T-cell (primary cell): ENCODE measurements around the gene PRSS2. TPM values are rescaled to one million over a fixed set of nuclear protein-coding genes. Genes with fewer than 3 reads are reported as not detected.

Experiments used
- ATAC-seq, 4 experiments: fragments of 200-7000 bp in 3 of 4; fragments of 150-1000 bp in 1 of 4; cut with Tn5 transposase; replicated peaks in 1 of 4; 1 replicate in 3 of 4; 2 replicates in 1 of 4; pipeline ENCODE4 v1.10.0; 2021; ENCODE audit warnings: moderate library complexity in 3 of 4, mild to moderate bottlenecking in 2 of 4, moderate number of reproducible peaks in 1 of 4
- CTCF ChIA-PET, 2 donors: fragments of 300-600 bp; sonication (Branson Sonifier 250); formaldehyde crosslinking; loops; one replicate each; lab custom pipeline; 2022; ENCODE audit warnings: antibody characterized with exemption in 2 of 2; lab: Charles Lee
- POLR2A ChIA-PET, 2 donors: fragments of 300-600 bp; sonication (Branson Sonifier 250); formaldehyde crosslinking; loops; one replicate each; lab custom pipeline; 2022; ENCODE audit warnings: antibody characterized with exemption in 2 of 2; lab: Charles Lee
- DNase-seq, 35 experiments: peaks; one replicate each; pipeline versions ENCODE4 v3.0.0 to v3.0.0-alpha.2; 2013 to 2023
- H3K27ac ChIP-seq: one replicate; pipeline ENCODE4 v1.5.1; 2013; ENCODE audit warnings: low read length
- H3K27me3 ChIP-seq, 2 experiments: replicated peaks in 1 of 2; 1 replicate in 1 of 2; 2 replicates in 1 of 2; pipeline versions ENCODE4 v1.6.1 to v1.7.0; 2013; ENCODE audit warnings: low read length in 1 of 2, mixed read lengths in 1 of 2; ENCODE audit not compliant: control insufficient read depth in 2 of 2, insufficient read depth in 2 of 2; ENCODE audit errors: extremely low read depth in 1 of 2
- H3K36me3 ChIP-seq, 2 donors: 1 replicate in 1 of 2; 2 replicates in 1 of 2; pipeline versions ENCODE4 v1.6.1 to v1.7.0; 2013; ENCODE audit warnings: low read length in 1 of 2; ENCODE audit not compliant: control insufficient read depth in 2 of 2, insufficient read depth in 1 of 2; ENCODE audit errors: extremely low read depth in 1 of 2
- H3K4me1 ChIP-seq, 2 experiments: 1 replicate in 1 of 2; 2 replicates in 1 of 2; pipeline versions ENCODE4 v1.6.1 to v1.7.0; 2013; ENCODE audit warnings: low read length in 2 of 2, mixed read lengths in 1 of 2; ENCODE audit not compliant: insufficient read depth in 2 of 2, control insufficient read depth in 1 of 2; ENCODE audit errors: extremely low read depth in 1 of 2
- H3K4me3 ChIP-seq, 2 donors: 1 replicate in 1 of 2; 2 replicates in 1 of 2; pipeline versions ENCODE4 v1.5.1 to v1.7.0; 2013; ENCODE audit warnings: mild to moderate bottlenecking in 2 of 2, low read length in 1 of 2, moderate library complexity in 1 of 2; ENCODE audit not compliant: control insufficient read depth in 1 of 2; ENCODE audit errors: extremely low read depth in 1 of 2
- H3K9me3 ChIP-seq: 2 replicates; pipeline ENCODE4 v1.7.0; 2013
- H3K27ac Mint-ChIP-seq, 2 donors: one replicate each; pipeline ENCODE4 v1.8.0; 2020 to 2021; ENCODE audit warnings: mild to moderate bottlenecking in 2 of 2, mixed read lengths in 2 of 2
- H3K27me3 Mint-ChIP-seq, 2 donors: one replicate each; pipeline ENCODE4 v1.8.0; 2021 to 2022; ENCODE audit warnings: mixed read lengths in 2 of 2
- H3K36me3 Mint-ChIP-seq: one replicate; pipeline ENCODE4 v1.8.0; 2021; ENCODE audit warnings: mixed read lengths
- H3K4me1 Mint-ChIP-seq, 3 donors: one replicate each; pipeline ENCODE4 v1.8.0; 2020 to 2022; ENCODE audit warnings: mixed read lengths in 3 of 3, mild to moderate bottlenecking in 1 of 3
- H3K4me3 Mint-ChIP-seq, 3 donors: one replicate each; pipeline ENCODE4 v1.8.0; 2020 to 2022; ENCODE audit warnings: mild to moderate bottlenecking in 3 of 3, mixed read lengths in 3 of 3, moderate library complexity in 3 of 3
- H3K9me3 Mint-ChIP-seq, 3 donors: one replicate each; pipeline ENCODE4 v1.8.0; 2020 to 2022; ENCODE audit warnings: mixed read lengths in 3 of 3
- WGBS: methylation state at CpG from one replicate; pipeline ENCODE4 v1.1.5; 2013; ENCODE audit warnings: missing lambda C conversion rate; ENCODE audit not compliant: insufficient coverage; 5-methylcytosine and 5-hydroxymethylcytosine counted together
- total RNA-seq, 35 experiments: library from RNA in 6 of 35; stranded (reverse) in 6 of 35; fragments of 120-200 nt in 1 of 35; gene quantifications; one replicate each; pipeline versions ENCODE4 v1.2.1 to v1.2.4 and lab custom pipeline; 2013 to 2026

The PRSS2 gene
- total RNA-seq, 5 donors from 2014 or later (not counting 1 experiment from before 2014, with no cell fraction given), result 47.1 to 64.6 (median 57.7) TPM; not detected in 2

DNA sequence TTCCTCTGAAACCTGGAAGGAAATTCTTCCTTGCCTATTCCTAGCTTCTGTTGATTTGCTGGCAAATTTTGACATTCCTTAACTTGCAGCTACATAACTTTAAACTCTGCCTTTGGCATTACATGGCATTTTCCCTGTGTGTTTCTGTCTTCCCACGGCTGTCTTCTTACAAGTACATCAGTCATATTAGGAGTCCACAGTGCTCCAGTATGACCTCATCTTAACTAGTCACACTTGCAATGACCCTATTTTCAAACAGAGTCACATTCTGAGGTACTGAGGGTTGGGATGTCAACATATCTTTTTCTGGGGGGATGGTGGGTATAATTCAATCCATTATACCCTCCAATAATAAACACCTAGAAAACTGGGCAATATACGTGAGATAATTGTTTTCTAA is 46.7 kb downstream of the PRSS2 start:
- Histone ChIP-seq H3K27me3 (no peaks in the 10 kb centered on the region), H3K4me3 (no peak overlapping the region), H3K4me1 (peaks cover 19 to 21% of the 10 kb centered on the region in 2 experiments), H3K27ac (no peak overlapping the region), H3K9me3 (no peaks in the 10 kb centered on the region), H3K36me3 (no peaks in the 10 kb centered on the region)
- H3K9me3 Mint-ChIP-seq, result peaks cover 0 to 8% (median 0%) of the 10 kb centered on the region in 3 donors
- H3K4me1 Mint-ChIP-seq, result peaks cover 25 to 45% (median 42%) of the 10 kb centered on the region in 3 donors
- peaks cover 0 to 14% of the 10 kb centered on the region in 2 donors for H3K27me3 Mint-ChIP-seq
- CTCF ChIA-PET, result interaction anchor here in 1 of 2 donors (0.6 to 1.0 kb wide), 4 partner anchors 10 to 354 kb away, joined by 3 to 4 read pairs (median 3); no protein-coding TSS in a partner anchor
- DNase-seq (no peak), ATAC-seq (no peak)
- POLR2A ChIA-PET, result interaction anchor here in 1 of 2 donors (1.0 kb wide), 1 partner anchor 181 kb away, joined by 3 read pairs; no protein-coding TSS in a partner anchor
- H3K4me3 Mint-ChIP-seq, result no peak overlapping the region
- peaks cover 11% of the 10 kb centered on the region for H3K36me3 Mint-ChIP-seq
- H3K27ac Mint-ChIP-seq, result peak overlapping the region in 1 of 2 donors; percentile 58
- 83% methylated on average over 1 of the region's 2 CpGs for WGBS

DNA sequence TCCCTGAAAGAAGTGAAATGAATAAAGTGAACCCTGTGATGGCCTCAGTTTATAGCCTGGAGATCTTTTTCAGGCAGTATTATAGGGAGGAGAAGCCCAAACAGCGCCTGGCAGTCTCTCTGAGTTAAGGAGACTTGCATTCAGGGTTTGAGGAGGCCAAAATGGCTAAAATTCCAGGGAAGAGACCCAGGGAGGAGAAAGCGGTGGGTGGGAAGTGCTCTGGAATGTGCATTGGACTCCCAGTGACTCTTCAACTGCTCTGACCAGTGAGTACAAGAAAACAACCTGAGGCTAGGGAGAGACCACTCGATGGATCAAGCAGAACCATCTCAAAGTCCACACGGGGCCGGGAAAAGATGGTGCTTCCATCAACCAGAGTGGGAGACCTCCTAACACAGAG is 48.8 kb downstream of the PRSS2 start:
- ChIA-PET CTCF (interaction anchor here in 1 of 2 donors (1.0 to 1.5 kb wide), 4 partner anchors 10 to 151 kb away, joined by 3 to 4 read pairs (median 4); no protein-coding TSS in a partner anchor), POLR2A (interaction anchor here (0.6 kb wide), 2 partner anchors 22 to 107 kb away, joined by 3 read pairs; no protein-coding TSS in a partner anchor)
- ATAC-seq, result no peak
- H3K4me3 ChIP-seq, result no peak overlapping the region
- no peak overlapping the region for H3K27ac ChIP-seq
- peaks cover 0 to 1% of the 10 kb centered on the region in 2 experiments for H3K4me1 ChIP-seq
- no peaks in the 10 kb centered on the region for H3K36me3 ChIP-seq
- H3K27ac Mint-ChIP-seq, result no peak overlapping the region
- no peaks in the 10 kb centered on the region for H3K9me3 ChIP-seq
- no peak overlapping the region for H3K4me3 Mint-ChIP-seq
- peaks cover 0 to 8% (median 0%) of the 10 kb centered on the region in 3 donors for H3K9me3 Mint-ChIP-seq
- peaks cover 2 to 14% of the 10 kb centered on the region in 2 donors for H3K27me3 Mint-ChIP-seq
- peaks cover 11% of the 10 kb centered on the region for H3K36me3 Mint-ChIP-seq
- peaks cover 7 to 24% (median 23%) of the 10 kb centered on the region in 3 donors for H3K4me1 Mint-ChIP-seq
- no peaks in the 10 kb centered on the region for H3K27me3 ChIP-seq
- no peak for DNase-seq
- 98% methylated on average over 5 of the region's 5 CpGs for WGBS

DNA sequence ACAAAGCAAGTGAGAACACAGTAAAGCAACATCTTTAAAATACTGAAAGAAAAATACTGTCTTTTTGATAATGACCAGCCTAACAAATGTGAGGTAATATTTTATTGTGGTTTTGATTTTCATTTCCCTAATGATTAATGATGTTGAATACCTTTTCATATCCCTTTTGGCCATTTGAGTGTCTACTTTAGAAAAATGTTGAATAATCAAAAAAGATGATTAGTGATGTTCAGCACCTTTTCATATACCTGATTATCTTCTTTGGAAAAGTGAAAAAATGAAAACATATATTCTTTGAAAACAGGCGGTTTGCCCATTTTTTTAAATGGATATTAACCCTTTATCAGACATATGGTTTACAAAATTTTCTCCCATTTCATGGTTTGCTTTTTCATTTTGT is 51.9 kb downstream of the PRSS2 start:
- Mint-ChIP-seq H3K9me3 (peaks cover 0 to 12% (median 0%) of the 10 kb centered on the region in 3 donors), H3K27me3 (peaks cover 7 to 16% of the 10 kb centered on the region in 2 donors), H3K4me1 (peaks cover 3 to 11% (median 10%) of the 10 kb centered on the region in 3 donors), H3K4me3 (no peak overlapping the region), H3K27ac (no peak overlapping the region), H3K36me3 (peaks cover 11% of the 10 kb centered on the region)
- ChIA-PET POLR2A (no interaction called here), CTCF (no interaction called here)
- Histone ChIP-seq H3K27me3 (peaks cover 0 to 3% of the 10 kb centered on the region in 2 experiments), H3K9me3 (no peaks in the 10 kb centered on the region), H3K27ac (no peak overlapping the region), H3K36me3 (peaks cover 0 to 2% of the 10 kb centered on the region in 2 donors), H3K4me1 (no peaks in the 10 kb centered on the region), H3K4me3 (no peak overlapping the region)
- no peak for ATAC-seq
- WGBS, result no CpG with 5 or more reads among the region's 1 CpG
- DNase-seq, result no peak

Other genes with a start within 250 kb of the PRSS2 start
- 10 to 100 TPM in 3 of 5 donors, not detected in 2; 16.0 to 23.7 (median 20.8) TPM for gene PRSS1, start 21.5 kb upstream of the PRSS2 start, total RNA-seq
- gene EPHB6, start 84.1 kb downstream of the PRSS2 start, total RNA-seq, result 10 to 100 TPM; 37.2 to 76.2 (median 62.3) TPM
- gene TRPV6, start 114.8 kb downstream of the PRSS2 start, total RNA-seq, result not detected
- not detected for gene TRPV5, start 162.8 kb downstream of the PRSS2 start, total RNA-seq
- not detected for gene LLCFC1, start 168.5 kb downstream of the PRSS2 start, total RNA-seq
- under 1 TPM; 0.14 to 0.82 (median 0.28) TPM for gene KEL, start 191.4 kb downstream of the PRSS2 start, total RNA-seq